ENCODE data around the gene GNG7.
"Not testable (repeated sequence)": the region's sequence is repeated elsewhere in the genome, so short reads cannot be mapped to it uniquely, and the experiment has no call there.

GRCh38 chr19:2529942-2530341 is 172.6 kb downstream of the GNG7 start:
- TF ChIP-seq CTCF, POLR2A (IDR thresholded peaks at IDR 0.05): not testable (repeated sequence)

All from adrenal gland (tissue), 5 donors.